Measurements from ENCODE around the gene ZNF616.

The ZNF616 gene

DNA sequence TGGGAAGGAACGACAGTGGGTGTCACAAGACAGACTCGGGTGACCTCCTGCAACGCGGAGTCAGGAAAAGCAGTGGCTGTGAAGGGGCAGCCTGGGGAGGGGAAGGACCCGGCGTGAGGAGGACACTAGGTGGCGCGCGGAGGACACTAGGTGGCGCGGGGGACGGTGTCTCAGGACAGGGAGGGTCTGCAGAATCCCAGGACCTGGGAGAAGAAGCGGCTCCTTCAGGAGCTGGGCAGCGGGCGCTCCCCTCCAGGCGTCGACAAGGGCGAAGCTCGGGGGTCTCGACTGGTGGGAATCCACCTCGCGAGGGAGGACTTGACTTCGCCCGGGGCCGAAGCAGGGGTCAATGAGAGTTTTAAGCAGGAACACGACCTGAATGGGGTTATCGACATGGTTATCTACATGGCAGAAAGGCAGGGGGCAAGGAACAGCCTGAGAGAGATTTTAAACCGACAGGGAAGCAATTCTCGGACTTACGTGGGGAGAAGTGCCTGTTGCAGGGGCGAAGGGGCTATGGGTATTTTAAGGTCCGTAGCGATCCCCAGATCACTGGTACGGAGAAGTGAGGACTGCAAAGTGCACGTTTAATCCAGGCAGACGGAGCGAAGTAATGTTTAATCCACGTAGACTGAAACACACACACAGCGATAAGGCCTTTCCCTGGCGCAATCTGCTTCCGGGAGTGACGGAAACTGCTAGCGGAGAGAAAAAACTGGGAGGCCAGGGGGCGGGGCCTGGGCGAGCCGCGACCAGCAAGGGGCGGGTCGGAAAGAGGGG is at the start of gene ZNF616:
Gene ZNF616, minus strand, starts transcription at position 687 of the 780 bp plus-strand sequence. CDS start 9,426 bp downstream, outside the sequence.
- DNase-seq, result peak; percentile 97

DNA sequence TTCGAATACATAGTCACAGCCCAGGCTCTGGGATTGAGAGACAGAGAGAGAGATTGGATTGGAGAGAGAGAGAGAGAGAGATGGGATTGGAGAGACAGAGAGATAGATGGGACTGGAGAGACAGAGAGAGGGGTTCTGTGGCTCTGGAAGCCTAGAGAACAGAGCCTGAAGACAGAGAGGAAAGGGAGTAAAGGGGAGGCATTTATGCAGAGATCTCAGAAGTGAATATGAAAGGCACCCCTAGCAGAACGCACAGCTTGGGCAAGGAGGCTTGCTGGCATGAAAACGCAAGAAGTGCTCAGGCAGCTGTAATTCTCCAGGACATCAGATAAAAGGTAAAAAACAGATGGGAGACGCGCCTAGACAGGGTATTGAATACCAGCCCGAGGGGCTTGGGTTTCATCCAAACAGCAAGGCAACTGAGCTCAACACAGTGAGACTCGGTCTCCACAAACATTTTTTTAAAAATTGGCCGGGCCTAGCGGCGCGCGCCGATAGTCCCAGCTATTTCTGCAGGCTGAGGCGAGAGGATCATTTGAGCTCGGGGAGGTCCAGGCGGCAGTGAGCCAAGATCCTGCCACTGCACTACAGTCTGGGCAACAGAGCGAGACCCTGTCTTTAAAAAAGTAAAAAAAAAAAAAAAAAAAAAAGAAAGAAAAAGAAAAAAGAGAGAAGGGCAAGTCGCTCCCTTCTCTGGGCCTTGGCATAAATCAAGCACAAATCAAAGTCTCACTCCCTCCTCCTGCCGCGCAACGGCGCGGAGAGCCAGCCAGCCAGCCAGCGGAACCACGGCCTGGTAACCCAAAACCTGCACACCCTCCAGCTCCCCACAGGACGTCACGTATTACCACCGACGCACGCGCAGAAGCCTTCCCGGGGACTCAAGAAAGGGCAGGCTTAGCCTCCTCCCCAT is 49.3 kb upstream of the ZNF616 start:
- DNase-seq, result no peak

DNA sequence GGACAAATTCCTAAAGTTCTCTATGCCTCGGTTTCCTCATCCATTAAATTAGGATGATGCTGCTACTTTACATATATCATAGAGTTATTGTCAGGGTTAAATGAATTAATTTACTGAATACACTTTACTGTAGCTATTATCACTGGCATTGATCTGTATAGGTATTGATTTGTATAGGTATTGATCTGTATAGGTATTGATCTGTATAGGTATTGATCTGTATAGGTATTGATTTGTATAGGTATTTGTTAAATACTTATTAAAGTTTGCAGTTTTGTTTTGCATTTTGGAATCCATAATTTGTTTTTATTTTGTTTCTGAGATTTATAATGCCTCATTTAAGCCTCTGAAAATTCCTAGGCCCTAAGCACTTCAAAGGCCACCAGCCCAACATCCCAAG is 47.7 kb upstream of the ZNF616 start:
- no peak for DNase-seq

DNA sequence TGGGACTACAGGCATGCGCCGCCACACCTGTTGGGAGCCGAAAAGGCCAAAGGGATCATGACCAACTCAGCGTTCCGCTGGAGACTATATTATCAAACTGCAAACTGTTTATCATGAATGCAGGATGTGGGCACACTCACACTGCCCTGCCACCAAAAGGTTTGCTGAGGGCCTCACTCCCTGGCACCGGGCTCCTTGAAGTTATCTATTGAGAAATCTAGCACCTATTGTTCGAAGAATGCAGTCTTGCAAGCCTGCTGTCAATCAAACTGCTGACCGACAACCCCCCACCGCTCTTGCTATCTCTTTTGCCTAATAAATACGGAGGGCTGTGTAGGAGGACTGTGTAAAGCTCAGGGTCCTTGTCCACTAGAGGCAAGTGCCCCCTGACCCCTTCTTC is 36.8 kb upstream of the ZNF616 start:
- DNase-seq, result no peak

DNA sequence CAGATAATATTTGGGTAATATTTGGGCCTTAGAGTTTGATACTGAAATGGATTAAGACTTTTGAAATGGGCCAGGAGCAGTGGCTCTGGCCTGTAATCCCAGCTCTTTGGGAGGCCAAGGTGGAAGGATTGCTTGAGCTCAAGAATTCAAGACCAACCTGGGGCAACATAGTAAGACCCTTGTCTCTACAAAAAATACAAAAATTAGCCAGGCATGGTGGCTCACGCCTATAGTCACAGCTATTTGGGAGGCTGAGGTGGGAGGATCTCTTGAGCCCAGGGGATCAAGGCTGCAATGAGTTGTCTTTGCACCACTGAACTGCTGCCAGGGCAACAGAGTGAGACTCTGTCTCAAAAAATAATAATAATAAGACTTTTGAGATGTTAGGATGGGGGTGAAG is 32.6 kb upstream of the ZNF616 start:
- no peak for DNase-seq

DNA sequence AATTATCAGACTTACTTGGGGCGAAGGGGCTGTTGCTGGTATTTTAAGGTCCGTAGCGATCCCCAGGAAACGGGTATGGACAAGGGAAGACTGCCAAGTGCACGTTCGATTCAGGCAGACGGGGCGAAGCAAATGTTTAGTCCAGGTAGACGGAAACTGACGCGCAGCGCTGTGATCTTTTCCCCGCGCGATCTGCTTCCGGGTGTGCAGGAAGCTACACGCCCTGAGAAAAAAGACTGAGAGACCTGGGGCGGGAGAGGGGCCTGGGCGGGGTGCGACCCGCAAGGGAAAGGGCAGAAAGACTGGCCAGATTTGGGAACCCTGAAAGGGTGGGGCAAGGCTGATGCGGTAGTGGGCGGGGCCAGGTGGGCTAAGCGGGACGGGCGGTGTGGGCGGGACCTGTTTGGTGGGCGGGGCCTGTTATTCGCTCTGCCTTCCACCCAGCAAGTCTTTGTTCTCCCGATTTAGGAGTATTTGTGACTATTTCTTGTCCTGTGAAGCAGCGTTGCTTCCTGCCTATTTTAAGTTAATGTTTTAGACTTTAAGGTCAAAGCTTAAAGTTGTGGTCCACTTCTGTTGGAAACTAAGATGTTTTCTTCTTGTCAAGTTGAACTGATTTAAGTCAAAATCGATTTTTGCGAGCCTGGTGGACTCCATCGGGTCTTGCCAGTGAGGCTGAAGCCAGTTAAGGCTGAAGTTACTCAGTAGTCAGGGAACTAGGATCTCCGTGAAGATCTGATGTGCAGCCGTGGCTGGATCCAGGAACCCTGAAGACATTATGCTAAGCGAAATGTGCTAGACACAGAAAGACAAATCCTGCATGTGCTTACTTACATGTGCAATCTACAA is 31.8 kb upstream of the ZNF616 start, which contains the start of gene ZNF836:
Gene ZNF836, minus strand, starts transcription at position 301 of the 849 bp plus-strand sequence. CDS start 3,549 bp downstream, outside the sequence.
- peak; percentile 87 for DNase-seq

DNA sequence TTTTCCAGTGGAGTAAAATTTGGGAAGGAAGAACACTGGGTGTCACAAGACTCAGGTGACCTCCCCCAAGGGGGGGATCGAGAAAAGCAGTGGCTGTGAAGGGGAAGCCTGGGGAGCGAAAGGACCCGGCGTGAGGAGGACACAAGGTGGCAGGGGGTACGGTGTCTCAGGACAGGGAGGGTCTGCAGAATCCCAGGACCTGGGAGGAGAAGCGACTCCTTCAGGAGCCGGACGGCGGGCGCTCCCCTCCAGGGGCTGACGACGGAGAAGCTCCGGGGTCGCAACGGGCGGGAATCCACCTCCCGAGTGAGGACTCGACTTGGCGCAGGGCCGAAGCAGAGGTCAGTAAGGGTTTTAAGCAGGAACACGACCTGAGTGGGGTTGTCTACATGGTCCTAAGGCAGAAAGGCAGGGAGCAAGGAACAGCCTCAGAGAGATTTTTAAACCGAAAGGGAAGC is 31.2 kb upstream of the ZNF616 start:
- peak; percentile 58 for DNase-seq

DNA sequence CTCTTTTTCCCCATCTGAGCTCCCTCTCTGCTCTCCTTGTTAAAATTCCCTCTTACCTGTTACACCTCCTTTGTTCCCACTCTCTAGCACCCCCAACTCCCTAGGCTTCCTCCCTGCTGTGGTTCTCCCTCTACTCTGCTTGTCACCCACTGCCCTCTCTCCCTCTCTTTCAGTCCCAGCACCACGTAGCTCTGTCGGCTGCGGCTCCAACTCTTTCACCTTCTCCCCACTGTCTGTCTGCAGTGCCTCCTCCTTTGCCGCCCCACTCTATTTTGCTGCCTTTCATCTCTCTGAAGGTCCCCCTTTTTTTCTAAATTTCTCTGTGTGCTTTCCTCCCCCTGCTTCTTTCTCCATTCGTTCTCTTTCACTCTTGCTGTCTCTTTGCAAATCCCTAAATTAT is 30.6 kb upstream of the ZNF616 start:
- DNase-seq, result no peak

DNA sequence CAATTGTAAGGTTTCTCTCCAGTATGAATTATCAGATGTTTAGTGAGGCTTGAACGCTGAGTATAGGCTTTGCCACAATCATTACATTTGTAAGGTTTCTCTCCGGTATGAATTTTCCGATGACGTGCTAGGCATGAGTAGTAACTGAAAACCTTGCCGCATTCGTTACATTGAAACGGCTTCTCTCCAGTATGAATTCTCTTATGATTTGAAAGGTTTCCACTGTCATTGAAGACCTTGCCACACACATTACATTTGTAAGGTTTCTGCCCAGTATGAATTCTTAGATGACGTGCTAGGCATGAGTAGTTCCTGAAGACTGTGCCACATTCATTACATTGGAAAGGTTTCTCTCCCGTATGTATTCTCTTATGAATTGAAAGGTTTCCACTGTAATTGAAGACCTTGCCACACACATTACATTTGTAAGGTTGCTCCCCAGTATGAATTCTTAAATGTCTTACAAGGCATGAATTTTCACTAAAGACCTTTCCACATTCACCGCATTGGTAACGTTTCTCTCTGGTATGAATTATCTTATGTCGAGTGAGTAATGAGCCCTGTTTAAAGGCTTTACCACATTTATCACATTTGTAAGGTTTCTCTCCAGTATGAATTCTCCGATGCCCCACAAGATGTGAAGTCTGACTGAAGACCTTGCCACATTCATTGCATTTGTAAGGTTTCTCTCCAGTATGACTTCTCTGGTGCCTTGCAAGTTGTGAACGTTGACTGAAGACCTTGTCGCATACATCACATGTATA is 16.0 kb upstream of the ZNF616 start:
- DNase-seq, result no peak

DNA sequence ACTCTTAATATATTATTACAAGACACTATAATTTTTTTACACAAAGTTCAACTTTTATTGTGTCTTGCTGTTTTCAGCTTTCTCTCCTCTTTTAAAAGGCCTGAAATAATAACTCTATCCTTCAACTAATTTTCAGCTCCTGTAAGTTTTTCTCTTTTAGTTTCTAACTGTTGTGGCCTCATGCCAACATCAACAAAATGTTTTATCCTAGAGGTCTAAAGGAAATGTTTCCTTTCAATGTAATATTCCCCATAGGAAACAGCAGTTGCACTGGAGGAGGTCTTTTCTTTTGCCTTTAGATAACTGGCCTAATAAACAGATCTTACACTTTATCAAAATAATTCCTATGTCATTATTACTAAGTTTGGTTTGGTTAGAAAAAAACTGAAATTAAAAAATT is 8.5 kb upstream of the ZNF616 start:
- DNase-seq, result no peak

DNA sequence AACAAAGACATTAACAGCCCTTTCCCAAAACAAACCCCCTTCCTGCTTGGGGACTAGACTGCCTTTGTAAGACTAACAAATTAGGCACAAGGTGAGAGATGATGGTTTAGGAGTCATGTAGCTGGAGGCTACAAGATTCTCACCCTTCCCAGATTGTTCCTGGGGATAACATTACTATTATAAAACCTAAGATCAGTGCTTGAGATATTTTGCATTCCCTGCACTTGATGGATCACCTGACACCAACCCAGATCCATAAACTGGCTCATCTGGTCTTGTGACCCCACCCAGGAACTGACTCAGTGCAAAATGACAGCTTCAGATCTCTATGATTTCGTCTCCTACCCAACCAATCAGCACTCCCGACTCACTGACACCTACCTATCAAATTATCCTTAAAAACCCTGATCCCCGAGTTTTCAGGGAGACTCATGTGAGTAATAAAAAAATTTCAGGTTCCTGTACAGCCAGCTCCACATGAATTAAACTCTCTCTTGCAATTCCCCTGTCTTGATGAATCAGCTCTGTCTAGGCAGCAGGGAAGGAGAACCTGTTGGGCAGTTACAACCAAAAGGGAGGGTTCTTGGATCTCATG is 2.4 kb upstream of the ZNF616 start:
- no peak for DNase-seq

DNA sequence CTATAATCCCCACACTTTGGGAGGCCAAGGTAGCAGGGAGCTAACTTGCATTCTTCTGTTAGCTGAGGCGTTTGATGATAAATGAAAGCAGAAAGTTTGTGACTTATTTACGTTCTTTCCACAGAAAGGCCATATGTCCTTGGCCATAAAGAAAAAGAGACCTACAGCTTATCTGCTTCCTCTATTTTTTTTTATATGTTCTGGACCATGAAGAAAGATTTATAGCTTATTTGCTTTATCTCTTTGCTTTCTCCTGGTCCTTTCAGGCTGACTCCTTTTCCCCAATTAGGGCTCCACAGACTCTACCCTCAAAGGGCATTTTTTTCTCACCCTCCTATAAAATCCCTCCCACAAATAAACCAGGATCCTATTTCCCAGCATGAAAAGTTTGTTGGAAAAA is 1.5 kb upstream of the ZNF616 start:
- DNase-seq, result no peak

DNA sequence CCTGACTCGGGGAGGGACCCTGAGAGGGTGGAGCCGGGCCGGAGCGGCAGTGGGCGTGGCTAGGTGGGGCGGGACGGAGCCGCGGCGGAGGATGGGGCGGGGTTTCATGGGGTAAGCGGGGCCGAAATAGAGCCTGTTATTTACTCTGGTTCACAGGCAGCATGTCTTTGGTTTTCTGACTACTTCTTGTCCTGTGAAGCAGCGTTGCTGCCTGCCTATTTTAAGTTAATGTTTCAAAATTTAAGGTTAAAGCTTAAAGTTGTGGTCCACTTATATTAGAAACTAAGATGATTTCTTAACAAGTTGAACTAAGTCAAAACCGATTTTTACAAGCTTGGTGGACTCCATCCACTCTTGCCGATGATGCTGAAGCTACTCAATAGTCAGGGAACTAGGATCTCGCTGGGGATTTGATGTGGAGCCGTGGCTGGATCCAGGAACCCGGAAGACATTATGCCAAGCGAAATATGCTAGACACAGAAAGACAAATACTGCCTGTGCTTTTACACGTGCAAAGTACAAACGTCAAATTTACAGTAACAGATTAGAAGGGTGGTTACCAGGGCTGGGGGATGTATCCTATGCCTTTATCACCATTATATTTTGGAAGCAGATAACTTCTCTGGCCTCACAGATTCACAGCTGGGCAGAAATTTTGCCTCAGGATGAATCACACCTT is 433 bp upstream of the ZNF616 start:
- DNase-seq, result peak; percentile 60

DNA sequence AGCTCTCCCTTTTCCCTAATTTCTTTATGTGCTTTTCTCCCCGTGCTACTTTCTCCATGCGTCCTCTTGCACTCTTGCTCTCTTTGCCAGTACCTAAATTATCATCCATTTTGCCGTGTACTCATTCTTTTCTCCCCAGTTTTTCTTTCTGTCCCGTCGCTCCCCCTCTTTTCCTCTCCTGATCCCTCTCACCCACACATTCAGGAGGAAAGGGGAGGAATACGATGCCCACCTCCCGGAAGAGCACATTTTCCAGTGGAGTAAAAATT is 821 bp downstream of the ZNF616 start:
- no peak for DNase-seq

DNA sequence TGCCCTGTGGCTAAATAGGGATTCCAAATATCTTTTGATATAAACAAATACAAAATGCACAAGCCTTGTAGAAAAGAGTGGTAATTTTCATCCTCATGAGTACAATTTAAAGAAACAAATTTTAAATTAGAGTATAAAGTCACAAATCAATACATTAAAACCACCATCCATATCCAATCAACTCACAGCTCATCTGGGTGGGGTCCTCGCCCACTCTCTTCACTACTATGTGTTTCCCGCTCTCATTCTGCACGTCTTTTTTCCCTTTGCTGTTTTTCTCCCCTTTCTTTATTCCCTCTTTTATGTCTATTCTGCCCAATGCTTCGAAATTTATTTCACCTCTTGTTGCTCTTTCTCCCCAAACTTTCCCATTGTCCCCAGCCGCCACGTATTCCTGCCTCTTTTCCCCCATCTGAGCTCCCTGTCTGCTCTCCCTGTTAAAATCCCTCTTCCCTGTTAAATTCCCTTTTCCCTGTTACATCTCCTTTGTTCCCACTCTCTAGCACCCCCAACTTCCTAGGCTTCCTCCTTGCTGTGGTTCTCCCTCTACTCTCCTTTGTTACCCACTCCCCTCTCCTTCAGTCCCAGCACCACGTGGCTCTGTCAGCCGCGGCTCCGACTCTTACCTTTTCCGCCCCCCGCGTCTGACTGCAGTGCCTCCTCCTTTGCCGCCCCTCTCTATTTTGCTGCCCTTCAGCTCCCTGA is 1.3 kb downstream of the ZNF616 start:
- DNase-seq, result peak; percentile 81

DNA sequence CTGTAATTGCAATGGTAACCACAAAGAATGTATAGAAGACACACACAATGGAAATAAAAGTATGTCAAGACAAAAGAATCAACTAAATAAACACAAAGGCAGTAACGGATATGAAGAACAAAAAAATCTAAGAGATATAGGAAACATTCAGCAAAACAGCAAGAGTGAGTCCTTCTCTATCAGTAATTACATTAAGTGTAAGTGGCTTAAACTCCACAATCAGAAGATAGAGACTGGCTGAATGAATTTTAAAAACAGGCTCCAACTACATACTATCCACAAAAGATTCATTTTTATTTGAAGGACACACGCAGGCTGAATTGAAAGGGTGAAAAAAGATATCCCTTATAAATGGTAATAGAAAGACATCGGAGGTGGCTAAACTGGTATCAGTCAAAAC is 19.5 kb downstream of the ZNF616 start:
- DNase-seq, result no peak

DNA sequence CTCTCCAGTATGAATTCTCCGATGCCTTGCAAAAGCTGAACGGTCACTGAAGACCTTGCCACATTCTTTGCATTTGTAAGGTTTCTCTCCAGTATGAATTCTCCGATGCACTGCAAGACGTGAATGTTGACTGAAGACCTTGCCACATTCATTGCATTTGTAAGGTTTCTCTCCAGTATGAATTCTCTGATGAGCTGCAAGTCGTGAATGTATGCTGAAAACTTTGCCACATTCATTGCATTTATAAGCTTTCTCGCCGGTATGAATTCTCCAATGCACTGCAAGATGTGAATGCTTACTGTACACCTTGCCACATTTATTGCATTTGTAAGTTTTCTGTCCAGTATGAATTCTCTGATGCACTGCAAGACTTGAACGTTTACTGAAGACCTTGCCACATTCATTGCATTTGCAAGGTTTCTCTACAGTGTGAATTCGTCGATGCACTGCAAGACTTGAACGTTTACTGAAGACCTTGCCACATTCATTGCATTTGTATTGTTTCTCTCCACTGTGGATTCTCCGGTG is 24.1 kb downstream of the ZNF616 start:
- no peak for DNase-seq

DNA sequence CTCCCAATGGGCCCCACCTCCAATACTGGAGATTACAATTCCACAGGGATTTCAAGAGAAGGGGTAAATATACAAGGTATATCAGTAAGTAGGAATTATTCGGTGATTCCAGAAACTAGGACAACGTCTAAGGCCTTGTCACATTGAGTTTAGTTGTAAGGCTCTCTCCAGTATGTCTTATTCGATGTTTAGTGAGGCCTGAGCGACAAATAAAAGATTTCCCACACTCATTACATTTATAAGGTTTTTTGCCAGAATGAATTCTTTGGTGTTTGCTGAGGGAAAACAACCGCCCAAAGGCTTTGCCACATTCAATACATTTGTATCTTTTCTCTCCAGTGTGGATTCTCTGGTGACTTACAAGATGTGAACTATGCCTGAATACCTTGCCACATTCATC is 25.0 kb downstream of the ZNF616 start:
- DNase-seq, result no peak

DNA sequence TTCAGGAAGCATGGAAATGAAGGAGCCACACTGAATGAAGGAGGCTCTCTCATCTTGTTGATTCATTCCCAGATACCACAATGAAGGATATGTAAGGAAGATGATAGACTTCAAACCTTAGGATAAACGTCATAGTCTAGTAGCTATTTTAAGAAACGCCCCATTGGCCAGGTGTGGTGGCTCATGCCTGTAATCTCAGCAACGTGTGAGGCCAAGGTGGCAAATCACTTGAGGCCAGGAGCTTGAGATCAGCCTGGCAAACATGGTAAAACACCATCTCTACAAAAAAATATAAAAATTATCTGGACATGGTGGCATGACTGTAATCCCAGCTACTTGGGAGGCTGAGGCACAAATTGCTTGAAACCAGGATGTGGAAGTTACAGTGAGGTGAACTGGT is 27.1 kb downstream of the ZNF616 start:
- DNase-seq, result no peak

DNA sequence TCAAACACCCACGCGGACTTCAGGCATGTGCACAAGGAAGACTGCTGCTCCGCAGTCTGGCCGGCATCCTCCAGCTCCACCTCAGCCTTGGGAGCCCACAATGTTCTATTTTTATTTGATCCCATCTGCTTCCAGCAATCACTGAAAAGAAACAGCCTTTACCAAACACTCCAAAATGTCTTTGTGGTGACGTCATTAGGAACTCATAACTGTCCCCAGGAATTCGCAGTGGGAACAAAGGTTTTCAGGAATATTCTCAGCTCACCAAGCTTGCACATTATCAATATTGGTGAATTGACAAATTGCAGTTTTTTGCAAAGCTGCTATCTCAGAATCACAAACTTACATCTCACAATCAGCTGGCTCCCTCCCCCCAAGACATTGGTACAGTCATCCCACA is 29.0 kb downstream of the ZNF616 start:
- no peak for DNase-seq
